Transverse colon (tissue), 4 donors: ENCODE results near the gene ZNF761. TPM values are rescaled to one million over a fixed set of nuclear protein-coding genes. Genes with fewer than 3 reads are reported as not detected.

Source experiments
- DNase-seq: peaks from one replicate; pipeline ENCODE4 v3.0.0-alpha.2; 2019
- H3K27ac ChIP-seq, 4 donors: fragments of 200-600 bp; sonication (generic); 2 replicates each; pipeline ENCODE4 v1.5.1; 2016 to 2018; ENCODE audit warnings: inconsistent platforms in 4 of 4
- H3K27me3 ChIP-seq: fragments of 200-600 bp; sonication (generic); 2 replicates; pipeline ENCODE4 v1.5.1; 2017; ENCODE audit warnings: inconsistent platforms
- H3K36me3 ChIP-seq, 4 donors: fragments of 200-600 bp; sonication (generic); 2 replicates each; pipeline ENCODE4 v1.5.1; 2017 to 2019; ENCODE audit warnings: inconsistent platforms in 4 of 4
- H3K4me1 ChIP-seq, 4 donors: fragments of 200-600 bp; sonication (generic); 2 replicates each; pipeline ENCODE4 v1.5.1; 2017 to 2020; ENCODE audit warnings: inconsistent platforms in 4 of 4
- H3K4me3 ChIP-seq, 4 donors: fragments of 200-600 bp; sonication (generic); 1 replicate in 1 of 4; 2 replicates in 3 of 4; pipeline versions ENCODE4 v1.5.1 to v1.6.1; 2017 to 2019; ENCODE audit warnings: inconsistent platforms in 4 of 4
- H3K9me3 ChIP-seq, 2 donors: fragments of 200-600 bp; sonication (generic); 2 replicates each; pipeline ENCODE4 v1.5.1; 2017 to 2019; ENCODE audit warnings: inconsistent platforms in 2 of 2
- CTCF ChIP-seq, 5 experiments: fragments of 200-600 bp in 3 of 5; fragments of 450-650 bp in 2 of 5; sonication (generic) in 3 of 5; IDR thresholded peaks; 1 replicate in 2 of 5; 2 replicates in 3 of 5; pipeline ENCODE4 v1.5.1; 2016 to 2017; ENCODE audit warnings: antibody characterized with exemption in 5 of 5, inconsistent platforms in 3 of 5, mild to moderate bottlenecking in 2 of 5, moderate library complexity in 1 of 5
- EP300 ChIP-seq: sonication (generic); formaldehyde crosslinking; IDR thresholded peaks from one replicate; pipeline ENCODE4 v1.6.1; 2017; ENCODE audit warnings: antibody characterized with exemption, low read depth
- POLR2A ChIP-seq: fragments of 450-650 bp; IDR thresholded peaks from one replicate; pipeline ENCODE4 v1.6.1; 2016; ENCODE audit warnings: antibody characterized with exemption, mild to moderate bottlenecking, moderate library complexity
- POLR2AphosphoS5 ChIP-seq, 3 donors: sonication (generic); formaldehyde crosslinking; IDR thresholded peaks; one replicate each; pipeline ENCODE4 v1.6.1; 2016; ENCODE audit warnings: antibody characterized with exemption in 3 of 3
- WGBS, 2 donors: methylation state at CpG; one replicate each; pipeline ENCODE4 v1.1.5; 2018; ENCODE audit warnings: low coverage in 1 of 2; 5-methylcytosine and 5-hydroxymethylcytosine counted together
- in situ Hi-C, 4 donors: fragments of 200-750 bp; cut with MboI; loops; one replicate each; pipeline versions ENCODE4 v1.15.0 to v1.15.1; 2017; ENCODE audit warnings: low sequenced_read_pairs in 3 of 4, low pct_ligation_motif_present in 1 of 4, low pct_unique_long_range_greater_than_20kb in 1 of 4
- intact Hi-C: fragments of 100-400 bp; cut with DNase I; formaldehyde crosslinking; loops from one replicate; pipeline ENCODE4 v1.15.1; 2023; ENCODE audit warnings: low total_unique reads
- total RNA-seq, 4 donors: library from RNA; depleted of rRNA; stranded (reverse); fragments of >200 nt; gene quantifications; one replicate each; pipeline ENCODE4 v1.1.0, GENCODE V29; 2016

The ZNF761 gene
- 10 to 100 TPM in 2 of 4 donors, 1 to 10 TPM in 2; 3.0 to 15.1 (median 10.2) TPM for total RNA-seq

- DNase-seq = peak; percentile 98
- WGBS, 2 donors = 9% methylated on average over 46 of the region's 46 CpGs; no CpG with 5 or more reads in 1 of the 2 donors
- Histone ChIP-seq H3K27me3 (no peaks in the 10 kb centered on the region), H3K36me3 (peaks cover 0 to 11% (median 4%) of the 10 kb centered on the region in 4 donors), H3K9me3 (no peaks in the 10 kb centered on the region), H3K27ac (peak within 1 kb of the TSS; percentile 81 to 89 (median 84)), H3K4me3 (peak within 1 kb of the TSS; percentile 47 to 71 (median 57)), H3K4me1 (peaks cover 6 to 11% (median 7%) of the 10 kb centered on the region in 4 donors)
- TF ChIP-seq POLR2A = peak; percentile 86
- TF ChIP-seq EP300 = no peak
- TF ChIP-seq POLR2AphosphoS5 (IDR thresholded peaks at IDR 0.05) = peak; percentile 91 to 93 (median 92)
- peak; percentile 30 to 54 (median 40) for TF ChIP-seq CTCF (IDR thresholded peaks at IDR 0.05)
- intact Hi-C loops (no loop called here), in situ Hi-C loops (loop anchor here in 1 of 4 donors (5.0 to 25.0 kb wide), 2 partner anchors 41 to 306 kb away; no protein-coding TSS in a partner anchor)
Measured at GRCh38 chr19:53431399-53432087, at the start of gene ZNF761. Gene ZNF761, plus strand, starts transcription at chr19:53431984. Its CDS starts 15,285 bp downstream, at chr19:53447269.

- Histone ChIP-seq H3K27ac (no peak overlapping the region), H3K27me3 (no peaks in the 10 kb centered on the region), H3K36me3 (peaks cover 0 to 18% (median 0%) of the 10 kb centered on the region in 4 donors), H3K4me3 (no peak overlapping the region), H3K4me1 (no peaks in the 10 kb centered on the region), H3K9me3 (peaks cover 18 to 26% of the 10 kb centered on the region in 2 donors)
- 75 to 78% methylated on average over 3 of the region's 3 CpGs for WGBS, 2 donors
- TF ChIP-seq CTCF (IDR thresholded peaks at IDR 0.05) (no peak), POLR2AphosphoS5 (IDR thresholded peaks at IDR 0.05) (no peak), EP300 (no peak), POLR2A (no peak)
- in situ Hi-C loops = no loop called here
- intact Hi-C loops = no loop called here
- DNase-seq = no peak
Measured at GRCh38 chr19:53388168-53388567, 43.6 kb upstream of the ZNF761 start.

- in situ Hi-C loops = no loop called here
- no peaks in the 10 kb centered on the region for H3K27me3 ChIP-seq
- H3K9me3 ChIP-seq = peaks cover 14 to 24% of the 10 kb centered on the region in 2 donors
Measured at GRCh38 chr19:53388904-53389303, 42.9 kb upstream of the ZNF761 start.

More at GRCh38 chr19:53388904-53389303, 42.9 kb upstream of the ZNF761 start:
- WGBS, 2 donors = 73 to 82% methylated on average over 2 to 5 of the region's 5 CpGs
- Histone ChIP-seq H3K4me3 (no peak overlapping the region), H3K36me3 (peaks cover 0 to 18% (median 0%) of the 10 kb centered on the region in 4 donors), H3K4me1 (peaks cover 0 to under 1% (median under 1%) of the 10 kb centered on the region in 4 donors), H3K27ac (no peak overlapping the region)
- TF ChIP-seq POLR2A = no peak
- no peak for TF ChIP-seq CTCF (IDR thresholded peaks at IDR 0.05)
- TF ChIP-seq EP300 = no peak
- no peak for TF ChIP-seq POLR2AphosphoS5 (IDR thresholded peaks at IDR 0.05)
- intact Hi-C loops = no loop called here
- no peak for DNase-seq
